GM10266 (cell line): ENCODE results near the gene SYTL4.

ENCODE experiments used
- DNase-seq: peaks from one replicate; pipeline ENCODE4 v3.0.0; 2012; ENCODE audit errors: extremely low spot score
- CTCF ChIP-seq: IDR thresholded peaks from 2 replicates; pipeline ENCODE4 v1.5.1; 2012; ENCODE audit warnings: mild to moderate bottlenecking, low read depth; ENCODE audit not compliant: control insufficient read depth, insufficient read depth; ENCODE audit errors: missing control alignments

The SYTL4 gene

GRCh38 chrX:100662170-100662569 is 69.8 kb downstream of the SYTL4 start:
- no peak for TF ChIP-seq CTCF
- no peak for DNase-seq

GRCh38 chrX:100659431-100660137 is 72.3 kb downstream of the SYTL4 start:
- TF ChIP-seq CTCF, result no peak
- no peak for DNase-seq

- DNase-seq, result no peak
- TF ChIP-seq CTCF, result no peak
These were observed 73.0 kb downstream of the SYTL4 start for GRCh38 chrX:100658941-100659381.

GRCh38 chrX:100654261-100654660 is 77.7 kb downstream of the SYTL4 start:
- no peak for DNase-seq
- no peak for TF ChIP-seq CTCF

- TF ChIP-seq CTCF, result no peak
- no peak for DNase-seq
These were observed 79.7 kb downstream of the SYTL4 start for GRCh38 chrX:100652266-100652665.

GRCh38 chrX:100650841-100651240 is 81.1 kb downstream of the SYTL4 start:
- TF ChIP-seq CTCF, result no peak
- DNase-seq, result no peak

GRCh38 chrX:100649550-100650356 is 82.2 kb downstream of the SYTL4 start:
- DNase-seq, result no peak
- no peak for TF ChIP-seq CTCF
